Measurements from ENCODE around the gene HADH. TPM values are rescaled to one million over a fixed set of nuclear protein-coding genes. Genes with fewer than 3 reads are reported as not detected.
A peak's percentile ranks its signal among the peaks of the same experiment; 100 is the strongest.
"Not testable (repeated sequence)": the region's sequence is repeated elsewhere in the genome, so short reads cannot be mapped to it uniquely, and the experiment has no call there.

HADH gene
- polyA plus RNA-seq, 12 donors: 62.4 to 120 (median 101) TPM; not detected in 1

DNA sequence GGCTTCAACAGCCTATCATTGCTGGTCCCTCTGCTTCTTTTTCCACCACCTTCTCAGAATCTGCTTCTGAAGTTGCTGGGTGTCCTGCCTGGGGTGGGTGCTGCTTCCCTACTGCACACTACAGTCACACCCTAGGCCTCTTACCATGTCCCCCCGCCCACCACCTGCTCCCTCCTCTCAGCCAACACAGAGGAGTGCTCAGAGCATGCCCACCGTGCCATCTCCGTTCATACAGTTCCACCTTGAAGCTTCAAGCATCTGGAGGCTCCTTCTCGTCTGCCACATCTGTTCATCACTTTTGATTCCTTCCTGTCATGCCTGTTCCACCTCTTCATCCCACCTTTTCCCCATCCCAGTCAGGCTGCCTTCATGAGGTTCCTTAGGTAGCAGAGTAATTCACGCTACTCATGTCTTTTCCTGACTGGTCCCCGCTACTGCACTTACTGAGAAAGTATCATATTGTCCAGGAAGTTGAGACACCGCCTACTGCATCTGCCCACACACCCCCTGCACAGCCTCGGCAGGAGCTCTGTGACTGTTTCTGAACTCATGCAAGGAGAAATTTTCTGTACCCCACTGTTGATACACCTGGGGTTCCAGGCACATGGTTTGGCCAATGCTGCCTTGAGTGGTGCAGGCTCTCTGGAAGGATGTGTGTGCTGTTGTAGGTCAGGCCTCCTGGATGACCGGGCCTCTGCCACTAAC lies 39.5 kb downstream of the HADH start:
- DNase-seq: no peak

DNA sequence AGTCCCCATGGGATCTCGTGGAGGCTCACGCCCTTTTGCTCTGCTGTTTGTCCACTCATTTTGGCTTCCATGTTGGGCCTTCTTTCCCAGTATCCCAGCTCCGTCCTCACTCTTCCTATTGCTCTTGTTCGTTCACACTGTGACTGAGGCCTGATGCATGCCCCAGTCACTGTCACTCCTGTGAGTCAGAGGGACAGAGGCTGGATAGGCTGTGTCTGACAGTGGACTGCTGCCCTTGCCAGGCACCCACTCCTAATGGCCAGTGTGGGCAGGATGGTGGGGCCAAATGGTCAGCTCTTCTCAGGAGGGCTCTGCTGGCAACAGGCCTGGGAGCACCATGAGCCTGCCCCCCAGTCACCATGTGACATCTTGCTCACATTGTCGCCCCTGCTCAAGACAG lies 40.0 kb downstream of the HADH start:
- DNase-seq: no peak

DNA sequence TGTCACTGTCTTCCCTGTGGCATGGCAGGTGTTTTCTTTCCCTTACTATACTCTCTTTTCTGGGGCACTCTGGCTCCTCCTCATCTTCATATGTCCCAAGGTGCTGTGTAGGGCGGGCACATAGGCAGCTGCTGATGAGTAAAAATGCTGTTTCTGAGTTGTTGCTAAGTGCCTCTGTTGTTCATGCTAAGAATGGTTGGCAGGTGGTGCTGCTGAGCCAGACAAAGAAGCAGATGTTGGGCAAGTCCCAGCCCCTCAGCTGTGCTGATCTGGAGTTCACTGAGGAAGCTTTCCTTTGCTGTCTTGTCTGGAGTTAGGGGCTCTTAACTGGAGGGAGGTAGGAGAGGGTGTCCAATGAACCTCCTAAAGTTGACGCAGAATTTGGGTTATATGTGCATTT lies 40.6 kb downstream of the HADH start:
- DNase-seq: peak; percentile 54

DNA sequence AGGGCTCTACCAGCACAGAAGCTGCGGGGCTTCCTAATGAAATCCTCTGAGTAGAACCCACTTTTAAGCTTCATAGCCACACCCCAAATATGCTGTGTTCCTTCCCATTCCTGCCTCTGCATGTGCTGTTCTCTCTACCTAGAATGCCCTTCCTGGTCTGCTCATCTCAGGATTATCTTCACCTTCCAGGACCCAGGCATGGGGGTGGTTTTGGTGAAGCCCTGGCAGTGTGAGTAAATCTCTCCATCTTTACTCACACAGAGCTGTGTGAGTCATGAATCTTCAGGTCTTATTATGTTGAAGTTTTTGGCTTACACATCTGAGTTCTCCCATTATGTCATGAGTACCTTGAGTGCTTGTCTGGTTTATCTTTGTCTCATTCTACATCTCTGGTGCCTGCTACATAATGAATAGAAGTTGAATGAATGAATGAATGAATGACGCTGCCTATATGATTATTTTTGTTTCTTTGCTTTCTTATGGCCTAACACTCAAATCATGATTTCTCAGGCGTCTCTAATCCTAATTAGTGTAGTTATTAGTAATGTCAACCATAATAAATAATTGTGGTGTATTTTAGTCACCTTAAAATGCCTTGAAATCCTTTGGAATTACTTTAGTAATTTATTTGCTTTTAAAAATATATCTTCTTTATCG lies 41.9 kb downstream of the HADH start:
- DNase-seq: no peak

DNA sequence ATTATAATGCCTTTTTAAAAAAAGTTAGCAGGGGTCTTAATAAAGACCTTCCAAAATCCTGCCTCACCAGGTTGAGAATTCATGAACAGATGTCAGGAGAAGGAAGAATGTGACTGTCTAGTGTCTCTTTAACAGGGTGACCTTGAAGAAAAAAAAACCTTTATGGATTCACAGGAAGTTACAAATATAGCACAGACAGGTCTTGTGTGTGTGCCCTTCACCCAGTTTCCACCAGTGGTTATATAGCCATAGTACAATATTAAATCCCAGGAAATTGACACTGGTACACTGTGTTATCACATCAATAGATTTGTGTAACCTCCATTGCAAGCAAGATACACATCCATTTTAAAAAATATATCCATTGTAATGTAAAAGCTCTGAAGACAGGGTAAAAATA lies 43.7 kb downstream of the HADH start:
- DNase-seq: no peak

DNA sequence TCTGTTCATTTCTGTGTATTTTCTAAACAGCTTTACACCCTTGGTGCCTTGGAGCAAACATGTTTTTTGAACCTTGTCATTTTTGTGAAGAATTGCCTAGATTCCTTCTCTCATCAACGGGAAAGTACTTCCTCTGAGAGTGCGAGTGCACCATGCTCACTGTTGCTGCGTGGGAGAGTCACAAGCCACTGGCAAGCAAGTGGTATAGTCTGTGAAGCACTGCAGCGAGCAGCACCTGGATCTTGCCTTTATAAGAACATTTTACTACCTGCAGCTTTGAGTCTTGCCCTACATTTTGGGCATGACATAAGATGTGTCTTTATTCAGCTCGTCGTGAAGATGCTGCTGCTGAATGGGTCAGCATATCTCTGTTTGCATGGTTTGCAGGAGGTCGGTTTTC lies 44.9 kb downstream of the HADH start:
- DNase-seq: no peak

DNA sequence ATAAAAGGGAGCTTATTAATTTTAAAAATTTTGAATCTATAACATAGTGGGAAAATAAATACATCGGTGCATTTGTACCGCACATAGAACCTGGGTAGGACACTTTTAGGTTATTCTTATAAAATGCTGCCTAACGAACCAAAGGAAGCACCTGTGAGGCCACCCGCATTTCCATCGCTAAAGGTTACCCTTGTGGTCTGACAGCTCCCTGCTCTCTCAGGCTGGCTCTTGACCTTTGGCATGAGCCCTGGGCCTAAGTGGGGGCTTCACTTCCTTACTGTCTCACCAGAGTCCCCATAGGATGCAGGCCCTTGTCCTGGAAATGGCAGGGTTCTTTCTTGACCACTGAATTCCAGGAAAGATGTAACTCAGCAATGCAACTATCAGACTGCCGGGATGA lies 46.0 kb downstream of the HADH start:
- no peak for DNase-seq

DNA sequence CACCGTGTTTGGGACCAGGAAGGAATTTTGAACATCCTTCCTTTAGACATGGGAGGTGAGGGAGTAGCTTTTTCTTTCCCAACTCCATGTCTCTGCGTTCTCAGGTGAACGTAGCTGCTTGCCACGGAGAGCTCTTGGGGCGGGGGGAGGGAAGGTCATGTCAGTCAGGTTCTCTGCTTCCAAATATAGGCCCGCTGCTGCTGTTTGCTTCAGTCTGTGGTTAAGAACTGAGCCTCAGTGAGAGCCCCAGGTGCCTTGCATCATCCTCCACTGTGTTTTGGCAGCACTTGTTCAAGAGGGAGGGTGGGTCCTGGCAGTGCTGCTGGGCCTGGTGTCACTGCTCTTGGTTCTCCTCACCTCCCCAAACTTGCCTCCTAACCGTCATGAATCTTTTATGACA lies 46.5 kb downstream of the HADH start:
- DNase-seq: no peak

DNA sequence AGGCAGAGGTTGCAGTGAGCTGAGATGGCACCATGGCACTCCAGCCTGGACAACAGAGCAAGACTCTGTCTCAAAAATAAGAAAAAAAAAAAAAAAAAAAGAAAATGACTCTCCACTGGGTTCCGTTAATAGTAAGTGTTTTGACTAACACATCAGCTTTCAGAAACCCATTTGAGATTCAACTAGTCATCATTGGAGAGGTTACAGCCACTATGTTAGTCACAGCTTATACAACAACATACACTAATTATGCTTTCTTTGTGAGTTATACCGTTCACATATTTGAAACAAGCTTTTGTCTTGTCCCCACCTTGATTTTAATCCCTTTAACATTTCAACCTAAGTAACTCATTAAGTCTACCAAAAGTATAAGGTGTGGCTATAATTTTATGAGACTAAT lies 48.2 kb downstream of the HADH start:
- DNase-seq: no peak

DNA sequence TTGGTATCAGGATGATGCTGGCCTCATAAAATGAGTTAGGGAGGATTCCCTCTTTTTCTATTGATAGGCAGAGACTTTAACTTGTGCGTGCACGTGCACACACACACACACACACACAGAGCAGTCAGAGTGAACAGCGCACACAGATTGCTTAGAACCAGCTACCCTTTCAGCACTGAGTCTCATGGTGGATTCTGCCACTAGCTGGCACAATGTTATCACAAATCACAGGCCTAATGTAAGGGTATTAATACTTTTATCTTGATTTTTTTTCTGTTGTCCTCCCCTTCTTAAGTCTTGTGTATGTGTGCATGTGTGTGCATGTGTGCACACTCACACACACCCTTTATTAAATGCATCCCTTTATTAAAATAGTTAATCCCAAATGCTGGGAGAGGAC lies 53.2 kb downstream of the HADH start:
- DNase-seq: no peak

DNA sequence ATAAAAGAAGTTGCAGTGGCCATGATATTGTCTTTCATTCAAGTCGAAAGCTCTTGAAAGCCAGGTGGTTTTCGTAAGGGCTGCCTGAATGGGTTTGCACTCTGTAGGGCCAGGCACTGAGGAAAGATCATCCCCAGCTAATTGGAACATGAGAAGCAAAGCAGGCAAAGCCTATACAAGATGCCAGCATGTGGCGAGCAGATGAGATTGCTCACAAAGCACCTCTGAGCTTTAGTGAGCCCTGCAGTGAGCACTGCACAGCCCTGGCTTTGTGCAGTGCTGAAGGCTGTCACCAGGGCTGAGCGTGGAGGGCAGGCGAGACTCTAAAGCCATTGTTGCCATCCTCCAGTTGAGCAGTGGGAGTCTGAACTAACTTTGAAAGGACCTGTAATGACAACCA lies 53.8 kb downstream of the HADH start:
- no peak for DNase-seq

DNA sequence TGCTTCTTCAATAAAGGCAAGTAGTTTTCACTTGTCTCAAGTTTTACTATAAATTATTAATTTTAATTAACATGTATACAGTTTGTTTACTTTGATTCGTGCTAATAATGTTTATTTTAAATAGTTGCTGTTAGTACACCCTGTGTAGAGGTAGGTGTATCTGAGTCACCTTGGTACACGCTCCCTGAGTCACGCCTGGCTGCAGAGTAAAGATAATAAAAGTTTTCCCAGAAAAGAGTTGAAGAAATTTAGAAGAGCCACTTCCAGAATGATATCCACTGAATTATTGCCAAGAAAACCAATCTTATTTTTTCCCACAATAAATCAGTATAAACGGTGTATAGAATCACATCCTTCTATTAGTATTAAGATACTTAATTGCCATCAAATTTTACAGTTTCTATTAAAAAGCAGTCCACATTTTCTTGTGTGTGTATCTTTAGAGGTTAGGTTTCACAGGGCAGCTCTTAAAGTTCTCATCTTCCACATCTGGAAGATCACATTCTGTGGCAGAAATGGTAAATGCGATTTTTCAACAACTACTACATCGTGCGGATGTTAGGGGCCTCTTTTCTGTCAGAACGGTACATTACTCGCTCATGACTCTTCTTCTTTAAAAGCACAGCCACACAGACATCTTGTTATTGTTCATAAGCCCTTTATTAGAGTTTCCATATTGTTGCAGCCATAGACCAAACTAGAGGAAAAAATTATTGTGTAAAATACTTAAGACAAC lies 55.4 kb downstream of the HADH start:
- DNase-seq: no peak

DNA sequence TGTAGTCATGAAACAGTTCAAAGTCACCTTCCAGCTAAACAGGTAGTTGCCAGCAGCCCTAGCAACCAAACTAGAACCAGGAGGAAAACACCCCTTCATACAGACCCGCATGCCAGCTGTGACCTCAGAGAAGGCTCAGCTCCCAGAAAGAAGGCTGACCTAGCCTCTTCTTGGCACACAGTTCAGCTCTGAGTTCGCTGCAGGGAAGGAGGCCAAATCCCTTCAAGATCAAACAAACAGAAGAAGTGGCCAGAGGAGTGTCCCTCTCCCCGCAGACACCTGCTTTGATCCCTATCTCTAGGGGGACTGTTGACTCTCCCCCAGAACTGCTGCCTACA lies 56.0 kb downstream of the HADH start:
- peak; percentile 65 for DNase-seq

DNA sequence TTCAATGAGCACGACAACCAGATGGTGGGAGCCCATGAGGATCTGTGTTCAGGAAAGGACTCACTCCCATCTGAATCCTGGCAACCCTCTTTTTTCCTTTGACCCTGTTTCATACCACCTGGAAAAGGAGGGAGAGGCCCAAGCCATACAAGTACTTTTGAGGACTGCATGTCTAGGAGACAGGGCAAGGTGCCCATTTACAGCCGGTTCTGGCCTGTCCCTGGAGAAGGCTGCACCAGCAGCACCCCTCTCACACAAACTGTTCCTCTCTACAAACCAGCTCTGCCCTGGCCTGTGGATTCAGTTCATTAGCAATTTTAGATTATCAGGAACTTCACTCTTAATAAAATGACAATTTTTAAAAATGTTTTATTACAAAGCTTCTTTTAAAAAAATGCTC lies 57.5 kb downstream of the HADH start:
- DNase-seq: no peak

DNA sequence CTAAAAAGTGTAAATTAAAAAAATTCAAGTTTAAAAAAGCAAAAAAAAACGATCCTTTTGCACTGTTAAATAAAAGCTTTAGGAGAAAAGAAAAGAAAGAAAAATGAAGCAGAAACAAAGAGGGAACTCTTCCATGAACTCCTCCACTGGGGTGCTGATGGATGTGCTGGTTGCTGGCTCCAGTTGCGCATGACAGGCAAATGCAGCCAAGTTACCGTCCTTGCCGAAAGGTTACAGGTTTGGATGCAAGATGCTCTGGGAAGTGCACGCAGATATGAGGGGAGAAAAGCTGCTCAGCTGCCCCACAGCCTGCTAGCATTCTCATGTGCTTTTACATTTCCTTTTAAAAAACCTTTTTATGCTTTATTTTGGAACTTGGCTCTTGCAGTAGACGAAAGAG lies 58.5 kb downstream of the HADH start:
- no peak for DNase-seq

DNA sequence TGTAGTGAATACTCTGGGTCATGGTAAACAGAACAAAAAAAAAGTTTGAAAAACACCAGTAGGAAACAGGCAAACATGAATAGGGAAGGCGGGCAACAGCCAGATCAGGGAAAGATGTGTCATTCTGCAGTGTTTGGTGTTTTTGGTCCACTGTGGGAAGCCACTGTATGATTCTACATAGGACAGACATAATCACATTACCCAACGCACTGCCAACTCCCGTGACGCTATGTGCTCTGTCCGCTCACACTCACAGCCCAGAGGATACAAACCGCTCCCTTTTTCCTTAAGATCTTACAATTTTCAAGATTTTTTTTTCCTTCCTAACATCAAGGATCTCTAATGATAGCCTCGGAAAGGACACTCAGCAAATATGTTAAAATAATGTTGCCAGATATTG lies 59.3 kb downstream of the HADH start:
- DNase-seq: no peak

DNA sequence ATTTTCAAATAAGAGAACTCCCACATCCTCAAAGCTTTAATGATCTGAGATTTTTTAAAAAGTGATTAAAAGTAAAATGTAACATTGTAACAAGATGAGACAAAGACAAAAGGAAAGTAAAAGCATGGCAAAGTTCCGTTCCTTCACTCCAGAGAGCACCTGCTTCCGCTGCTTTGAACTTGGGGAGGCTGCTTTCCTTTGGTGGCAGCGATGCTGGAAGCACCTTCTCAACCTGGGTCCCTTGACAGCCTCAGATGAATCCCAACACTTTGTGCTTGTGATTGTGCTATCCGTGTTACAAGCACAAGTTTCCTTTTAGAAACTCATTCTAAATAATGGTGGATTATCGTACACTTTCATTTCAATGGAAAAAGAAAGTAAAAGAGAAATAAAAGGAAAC lies 59.7 kb downstream of the HADH start:
- no peak for DNase-seq

DNA sequence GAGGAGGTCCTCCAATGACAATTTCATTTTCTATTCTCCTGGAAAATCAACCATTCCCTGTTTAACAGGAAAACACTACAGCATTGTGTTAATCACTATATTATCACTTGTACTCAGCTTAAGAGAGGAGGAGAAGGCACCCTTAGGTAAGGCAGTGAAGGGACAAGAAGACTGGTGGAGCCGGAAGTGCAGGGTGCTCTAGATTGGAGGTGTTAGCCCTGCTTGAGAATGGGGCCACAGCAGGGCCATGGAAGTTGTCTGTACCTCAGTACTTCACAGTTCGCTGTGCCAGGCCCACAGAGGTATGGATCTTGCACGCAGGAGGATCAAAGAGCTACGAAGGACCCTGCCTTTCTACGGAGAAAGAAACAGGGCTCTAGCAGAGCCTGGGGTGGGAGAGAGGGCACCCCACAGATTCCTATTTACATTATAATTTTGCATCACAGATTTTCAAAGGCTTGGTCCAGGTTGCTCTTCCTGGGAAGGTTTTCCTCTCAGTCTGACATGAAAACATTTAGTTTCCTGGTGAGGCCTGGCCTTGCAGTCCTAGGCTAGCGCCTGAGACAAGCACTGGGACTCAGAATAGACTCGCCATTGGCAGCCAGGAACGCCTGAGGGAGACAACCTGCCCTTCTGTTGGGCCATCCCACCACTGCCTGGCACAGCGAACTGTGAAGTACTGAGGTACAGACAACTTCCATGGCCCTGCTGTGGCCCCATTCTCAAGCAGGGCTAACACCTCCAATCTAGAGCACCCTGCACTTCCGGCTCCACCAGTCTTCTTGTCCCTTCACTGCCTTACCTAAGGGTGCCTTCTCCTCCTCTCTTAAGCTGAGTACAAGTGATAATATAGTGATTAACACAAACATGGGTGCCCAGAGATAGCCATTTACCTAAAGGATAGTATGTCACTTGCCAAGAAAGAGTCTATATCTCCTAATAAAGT lies 60.8 kb downstream of the HADH start:
- not testable (repeated sequence) for DNase-seq

DNA sequence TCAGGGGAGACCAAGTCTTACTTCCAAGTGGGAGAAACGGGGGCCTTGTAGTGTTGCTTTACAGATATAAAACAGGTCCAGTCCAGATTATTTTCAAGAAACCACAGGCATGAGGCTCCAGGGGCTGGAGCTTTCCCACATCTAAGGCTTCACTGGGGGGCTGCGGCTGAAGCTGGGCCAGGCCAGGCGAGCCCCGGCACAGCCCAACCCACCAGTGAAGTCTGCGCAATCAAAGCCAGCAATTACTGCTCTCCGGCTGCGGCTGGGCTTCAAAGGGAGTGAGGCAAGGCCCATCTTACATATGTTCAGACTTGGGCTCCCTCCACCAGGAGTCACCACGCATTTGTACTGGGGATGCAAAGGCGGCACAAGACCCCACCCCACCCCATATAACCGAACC lies 61.7 kb downstream of the HADH start:
- DNase-seq: no peak

DNA sequence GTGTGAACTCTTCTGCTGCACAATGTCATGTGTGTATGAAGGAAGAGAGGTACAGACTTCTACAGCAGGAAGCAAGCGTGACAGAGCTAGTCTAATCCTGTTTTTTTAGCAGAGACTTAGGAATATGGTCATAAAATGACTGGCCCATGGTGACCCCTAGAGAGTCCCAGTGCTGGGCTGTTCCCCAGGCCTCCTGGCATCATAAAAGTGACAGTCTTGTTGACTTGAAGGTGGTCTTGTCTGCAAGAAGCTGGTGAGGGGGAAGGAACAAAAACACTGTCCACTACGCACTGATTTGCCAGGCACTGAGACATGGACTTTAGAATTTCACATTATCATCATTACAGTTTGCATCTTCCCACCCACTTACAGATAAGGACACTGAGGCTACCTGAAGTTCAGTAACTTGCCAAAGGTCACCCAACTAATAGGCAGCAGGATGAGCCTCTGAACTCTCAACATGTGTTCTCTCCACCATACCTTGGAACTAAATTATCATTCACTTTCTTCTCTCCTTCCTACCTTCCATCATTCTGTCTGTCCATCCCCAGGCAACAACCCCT lies 63.0 kb downstream of the HADH start:
- no peak for DNase-seq

DNA sequence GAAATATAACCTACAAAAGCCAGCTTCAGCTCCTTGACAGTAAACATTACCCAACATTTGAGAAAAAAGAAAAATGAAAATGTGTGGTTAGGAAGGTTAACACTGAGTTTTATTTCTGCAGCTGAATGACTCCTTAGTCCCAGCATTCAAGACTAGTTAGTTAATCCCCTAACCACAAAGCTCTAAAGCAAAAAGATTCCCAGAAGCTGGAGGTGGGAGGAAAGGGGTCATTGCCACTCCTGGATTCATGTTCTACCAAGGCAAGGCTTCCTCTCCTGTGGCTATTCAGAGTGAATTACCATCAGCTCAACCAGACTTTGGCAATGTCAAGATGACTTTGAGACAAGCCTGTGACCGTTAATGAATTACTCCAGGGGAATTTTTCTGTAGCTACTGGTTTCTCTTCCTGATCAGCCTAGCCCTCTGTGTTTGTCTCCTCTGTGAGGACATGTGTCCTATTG lies 63.6 kb downstream of the HADH start:
- DNase-seq: no peak
